ENCODE measurements around the gene ATRNL1.
"Not testable (repeated sequence)": the region's sequence is repeated elsewhere in the genome, so short reads cannot be mapped to it uniquely, and the experiment has no call there.

ATRNL1 gene

GRCh38 chr10:115222039-115222438 lies 128.9 kb downstream of the ATRNL1 start:
- no peak for DNase-seq

- no peak for DNase-seq
These were observed 146.6 kb downstream of the ATRNL1 start for GRCh38 chr10:115239761-115240160.

- DNase-seq: no peak
These were observed 157.6 kb downstream of the ATRNL1 start for GRCh38 chr10:115250784-115251183.

GRCh38 chr10:115253765-115254164 lies 160.6 kb downstream of the ATRNL1 start:
- not testable (repeated sequence) for DNase-seq

- no peak for DNase-seq
These were observed 179.3 kb downstream of the ATRNL1 start for GRCh38 chr10:115272482-115272881.

- no peak for DNase-seq
These were observed 185.1 kb downstream of the ATRNL1 start for GRCh38 chr10:115278294-115278693.

- no peak for DNase-seq
These were observed 202.1 kb downstream of the ATRNL1 start for GRCh38 chr10:115295213-115295805.

GRCh38 chr10:115300080-115300479 lies 206.9 kb downstream of the ATRNL1 start:
- DNase-seq: no peak

GRCh38 chr10:115319669-115320068 lies 226.5 kb downstream of the ATRNL1 start:
- not testable (repeated sequence) for DNase-seq

GRCh38 chr10:115321360-115321759 lies 228.2 kb downstream of the ATRNL1 start:
- no peak for DNase-seq

GRCh38 chr10:115328331-115328730 lies 235.2 kb downstream of the ATRNL1 start:
- no peak for DNase-seq

GRCh38 chr10:115335366-115335765 lies 242.2 kb downstream of the ATRNL1 start:
- DNase-seq: no peak

GRCh38 chr10:115355162-115355760 lies 262.1 kb downstream of the ATRNL1 start:
- peak; percentile 2 for DNase-seq

- DNase-seq: not testable (repeated sequence)
These were observed 274.8 kb downstream of the ATRNL1 start for GRCh38 chr10:115367920-115368319.

GRCh38 chr10:115379064-115379463 lies 285.9 kb downstream of the ATRNL1 start:
- DNase-seq: no peak

GRCh38 chr10:115384665-115385064 lies 291.5 kb downstream of the ATRNL1 start:
- DNase-seq: no peak

GRCh38 chr10:115390607-115391006 lies 297.4 kb downstream of the ATRNL1 start:
- DNase-seq: no peak

- DNase-seq: no peak
These were observed 304.9 kb downstream of the ATRNL1 start for GRCh38 chr10:115398026-115398425.

- no peak for DNase-seq
These were observed 309.5 kb downstream of the ATRNL1 start for GRCh38 chr10:115402699-115403098.

- not testable (repeated sequence) for DNase-seq
These were observed 312.7 kb downstream of the ATRNL1 start for GRCh38 chr10:115405838-115406237.

GRCh38 chr10:115409347-115409746 lies 316.2 kb downstream of the ATRNL1 start:
- no peak for DNase-seq

- no peak for DNase-seq
These were observed 324.6 kb downstream of the ATRNL1 start for GRCh38 chr10:115417585-115418265.

GRCh38 chr10:115422624-115423023 lies 329.5 kb downstream of the ATRNL1 start:
- no peak for DNase-seq

- DNase-seq: no peak
These were observed 334.4 kb downstream of the ATRNL1 start for GRCh38 chr10:115427611-115428010.
